Endodermal cell (in vitro differentiated cells): ENCODE measurements around the gene ACP2. TPM values are rescaled to one million over a fixed set of nuclear protein-coding genes. Genes with fewer than 3 reads are reported as not detected.

ENCODE experiments used
- DNase-seq: peaks from one replicate; pipeline ENCODE4 v3.0.0-alpha.2; 2017
- H3K27ac ChIP-seq: 2 replicates; pipeline ENCODE4 v1.5.1; 2013; ENCODE audit warnings: mild to moderate bottlenecking, low read depth, low read length, moderate library complexity
- H3K27me3 ChIP-seq: 2 replicates; pipeline ENCODE4 v1.6.1; 2013; ENCODE audit warnings: mild to moderate bottlenecking, low read length, moderate library complexity; ENCODE audit not compliant: insufficient read depth, control insufficient read depth, poor library complexity, severe bottlenecking
- H3K36me3 ChIP-seq: 2 replicates; pipeline ENCODE4 v1.7.0; 2013; ENCODE audit warnings: mild to moderate bottlenecking, low read length, moderate library complexity; ENCODE audit not compliant: control insufficient read depth, insufficient read depth
- H3K4me1 ChIP-seq: one replicate; pipeline ENCODE4 v1.7.0; 2013; ENCODE audit warnings: low read length; ENCODE audit not compliant: control insufficient read depth, insufficient read depth
- H3K4me3 ChIP-seq: 2 replicates; pipeline ENCODE4 v1.5.1; 2013; ENCODE audit warnings: mild to moderate bottlenecking, low read length, moderate library complexity
- H3K9ac ChIP-seq: 2 replicates; pipeline ENCODE4 v1.6.1; 2013; ENCODE audit warnings: mild to moderate bottlenecking, low read length, moderate library complexity; ENCODE audit not compliant: poor library complexity, severe bottlenecking; ENCODE audit errors: extremely low read depth
- H3K9me3 ChIP-seq: 2 replicates; pipeline ENCODE4 v1.6.1; 2013; ENCODE audit warnings: mild to moderate bottlenecking, low read length, moderate library complexity; ENCODE audit not compliant: control insufficient read depth
- H3K27ac Mint-ChIP-seq: 2 replicates; pipeline ENCODE4 v1.8.0; 2020; ENCODE audit warnings: mixed read lengths
- H3K27me3 Mint-ChIP-seq: 2 replicates; pipeline ENCODE4 v1.8.0; 2021; ENCODE audit warnings: mild to moderate bottlenecking, mixed read lengths; ENCODE audit not compliant: insufficient read depth
- H3K36me3 Mint-ChIP-seq: 2 replicates; pipeline ENCODE4 v1.8.0; 2020; ENCODE audit warnings: low read depth, mixed read lengths
- H3K4me1 Mint-ChIP-seq: 2 replicates; pipeline ENCODE4 v1.8.0; 2020; ENCODE audit warnings: mixed read lengths
- H3K4me3 Mint-ChIP-seq: 2 replicates; pipeline ENCODE4 v1.8.0; 2020; ENCODE audit warnings: mild to moderate bottlenecking, moderate library complexity, mixed read lengths
- H3K9me3 Mint-ChIP-seq: 2 replicates; pipeline ENCODE4 v1.8.0; 2020; ENCODE audit warnings: mild to moderate bottlenecking, mixed read lengths
- WGBS, 2 experiments: methylation state at CpG; one replicate each; pipeline versions ENCODE4 v1.1.5 to v1.1.7; 2013; ENCODE audit warnings: missing lambda C conversion rate in 2 of 2, mixed read lengths in 1 of 2; ENCODE audit not compliant: insufficient coverage in 1 of 2, insufficient read length in 1 of 2; 5-methylcytosine and 5-hydroxymethylcytosine counted together
- total RNA-seq, 2 donors: library from RNA; stranded (reverse); fragmentation: NEBNext Ultra II Directional in 1 of 2; extraction: Animal tissue kit (Norgen Biotek cat#: 25700) in 1 of 2; gene quantifications; 2 replicates in 1 of 2; 3 replicates in 1 of 2; pipeline ENCODE4 v1.2.1, GENCODE V29; 2021
- TF ChIP-seq, protein P1 (sequence below): fragments of 200-600 bp; sonication (generic); conservative IDR thresholded peaks from 2 replicates; pipeline ENCODE4 v1.5.0; 2021; ENCODE audit warnings: antibody characterized with exemption, mild to moderate bottlenecking

Gene ACP2
- total RNA-seq, 2 donors from 2014 or later: 42.9 to 45.9 TPM

DNA sequence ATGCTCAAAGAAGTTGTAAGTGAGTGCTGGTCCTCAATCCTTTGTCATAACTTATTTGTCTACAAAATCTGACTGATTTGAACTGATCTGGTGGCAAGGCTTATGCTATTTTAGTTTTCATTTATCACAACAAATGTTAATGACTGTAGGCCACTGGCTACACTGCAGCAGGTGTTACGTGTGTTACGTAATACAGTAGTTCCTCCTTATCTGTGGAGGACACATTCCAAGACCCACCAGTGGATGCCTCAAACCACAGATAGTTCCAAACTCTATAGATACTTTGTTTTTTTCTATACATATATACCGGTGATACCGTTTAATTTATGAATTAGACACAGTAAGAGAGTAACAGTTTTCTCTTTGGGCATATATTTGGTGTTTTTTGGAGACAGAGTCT, 28.3 kb upstream of the ACP2 start:
- Histone ChIP-seq H3K9ac (no peak overlapping the region), H3K4me3 (peak overlapping the region; percentile 0), H3K27me3 (no peaks in the 10 kb centered on the region), H3K27ac (no peak overlapping the region), H3K9me3 (no peaks in the 10 kb centered on the region), H3K4me1 (peaks cover 12% of the 10 kb centered on the region), H3K36me3 (peaks cover 37% of the 10 kb centered on the region)
- H3K9me3 Mint-ChIP-seq: no peaks in the 10 kb centered on the region
- WGBS, 2 experiments: 95 to 100% methylated on average over 3 of the region's 4 CpGs
- H3K27me3 Mint-ChIP-seq: no peaks in the 10 kb centered on the region
- peaks cover 50% of the 10 kb centered on the region for H3K36me3 Mint-ChIP-seq
- TF ChIP-seq, protein P1, sequence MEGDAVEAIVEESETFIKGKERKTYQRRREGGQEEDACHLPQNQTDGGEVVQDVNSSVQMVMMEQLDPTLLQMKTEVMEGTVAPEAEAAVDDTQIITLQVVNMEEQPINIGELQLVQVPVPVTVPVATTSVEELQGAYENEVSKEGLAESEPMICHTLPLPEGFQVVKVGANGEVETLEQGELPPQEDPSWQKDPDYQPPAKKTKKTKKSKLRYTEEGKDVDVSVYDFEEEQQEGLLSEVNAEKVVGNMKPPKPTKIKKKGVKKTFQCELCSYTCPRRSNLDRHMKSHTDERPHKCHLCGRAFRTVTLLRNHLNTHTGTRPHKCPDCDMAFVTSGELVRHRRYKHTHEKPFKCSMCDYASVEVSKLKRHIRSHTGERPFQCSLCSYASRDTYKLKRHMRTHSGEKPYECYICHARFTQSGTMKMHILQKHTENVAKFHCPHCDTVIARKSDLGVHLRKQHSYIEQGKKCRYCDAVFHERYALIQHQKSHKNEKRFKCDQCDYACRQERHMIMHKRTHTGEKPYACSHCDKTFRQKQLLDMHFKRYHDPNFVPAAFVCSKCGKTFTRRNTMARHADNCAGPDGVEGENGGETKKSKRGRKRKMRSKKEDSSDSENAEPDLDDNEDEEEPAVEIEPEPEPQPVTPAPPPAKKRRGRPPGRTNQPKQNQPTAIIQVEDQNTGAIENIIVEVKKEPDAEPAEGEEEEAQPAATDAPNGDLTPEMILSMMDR: no peak
- H3K27ac Mint-ChIP-seq: no peak overlapping the region
- peaks cover 24% of the 10 kb centered on the region for H3K4me1 Mint-ChIP-seq
- DNase-seq: no peak
- H3K4me3 Mint-ChIP-seq: no peak overlapping the region

DNA sequence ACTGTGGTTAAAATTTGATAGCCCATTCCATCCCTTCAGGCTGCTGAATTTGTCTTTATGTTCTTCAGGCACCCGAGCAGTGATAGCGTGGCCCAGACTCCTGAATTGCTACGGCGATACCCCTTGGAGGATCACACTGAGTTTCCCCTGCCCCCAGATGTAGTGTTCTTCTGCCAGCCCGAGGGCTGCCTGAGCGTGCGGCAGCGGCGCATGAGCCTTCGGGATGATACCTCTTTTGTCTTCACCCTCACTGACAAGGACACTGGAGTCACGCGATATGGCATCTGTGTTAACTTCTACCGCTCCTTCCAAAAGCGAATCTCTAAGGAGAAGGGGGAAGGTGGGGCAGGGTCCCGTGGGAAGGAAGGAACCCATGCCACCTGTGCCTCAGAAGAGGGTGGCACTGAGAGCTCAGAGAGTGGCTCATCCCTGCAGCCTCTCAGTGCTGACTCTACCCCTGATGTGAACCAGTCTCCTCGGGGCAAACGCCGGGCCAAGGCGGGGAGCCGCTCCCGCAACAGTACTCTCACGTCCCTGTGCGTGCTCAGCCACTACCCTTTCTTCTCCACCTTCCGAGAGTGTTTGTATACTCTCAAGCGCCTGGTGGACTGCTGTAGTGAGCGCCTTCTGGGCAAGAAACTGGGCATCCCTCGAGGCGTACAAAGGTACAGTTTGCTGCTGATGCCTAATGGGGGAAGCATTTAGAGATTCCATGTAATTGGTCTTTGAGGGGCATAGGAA, 26.1 kb upstream of the ACP2 start:
- Mint-ChIP-seq H3K36me3 (peaks cover 38% of the 10 kb centered on the region), H3K9me3 (no peaks in the 10 kb centered on the region), H3K4me1 (peaks cover 39% of the 10 kb centered on the region), H3K4me3 (no peak overlapping the region), H3K27ac (no peak overlapping the region), H3K27me3 (no peaks in the 10 kb centered on the region)
- H3K9ac ChIP-seq: no peak overlapping the region
- H3K27me3 ChIP-seq: no peaks in the 10 kb centered on the region
- peaks cover 26% of the 10 kb centered on the region for H3K36me3 ChIP-seq
- H3K9me3 ChIP-seq: no peaks in the 10 kb centered on the region
- TF ChIP-seq, protein P1: no peak
- peaks cover 19% of the 10 kb centered on the region for H3K4me1 ChIP-seq
- 95 to 98% methylated on average over 24 to 28 of the region's 28 CpGs for WGBS, 2 experiments
- no peak for DNase-seq
- H3K4me3 ChIP-seq: no peak overlapping the region
- H3K27ac ChIP-seq: no peak overlapping the region

DNA sequence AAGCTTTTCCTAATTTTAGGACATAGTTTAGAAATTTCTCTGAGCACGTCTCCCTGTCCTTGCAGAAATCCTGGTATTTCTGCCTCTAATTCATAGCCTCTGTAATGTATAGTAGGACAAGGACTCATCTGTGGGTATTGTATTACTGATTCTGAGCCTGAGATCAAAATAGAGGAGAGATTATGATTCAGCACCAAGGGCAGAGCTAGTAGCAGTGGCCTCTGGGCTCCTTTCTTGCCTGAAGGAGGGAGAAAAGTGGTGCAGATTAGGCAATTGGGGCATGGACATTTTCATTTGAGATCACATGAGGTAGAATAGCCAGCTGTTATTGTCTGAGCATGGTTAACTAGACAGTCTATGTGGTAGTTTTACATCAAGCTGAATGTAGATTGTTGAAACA, 24.1 kb upstream of the ACP2 start:
- H3K4me3 ChIP-seq: no peak overlapping the region
- Mint-ChIP-seq H3K27ac (no peak overlapping the region), H3K4me1 (peaks cover 50% of the 10 kb centered on the region), H3K36me3 (peaks cover 23% of the 10 kb centered on the region), H3K27me3 (no peaks in the 10 kb centered on the region), H3K4me3 (no peak overlapping the region), H3K9me3 (no peaks in the 10 kb centered on the region)
- no peaks in the 10 kb centered on the region for H3K27me3 ChIP-seq
- peaks cover 17% of the 10 kb centered on the region for H3K36me3 ChIP-seq
- H3K4me1 ChIP-seq: peaks cover 25% of the 10 kb centered on the region
- no peak for DNase-seq
- 0% methylated on average over 1 of the region's 1 CpG; no CpG with 5 or more reads in 1 of the 2 experiments for WGBS, 2 experiments
- TF ChIP-seq, protein P1: no peak
- no peaks in the 10 kb centered on the region for H3K9me3 ChIP-seq
- no peak overlapping the region for H3K27ac ChIP-seq
- no peak overlapping the region for H3K9ac ChIP-seq
